Chondrocyte (in vitro differentiated cells): ENCODE results near the gene RAPGEF6. TPM values are rescaled to one million over a fixed set of nuclear protein-coding genes. Genes with fewer than 3 reads are reported as not detected.

Experiments used
- DNase-seq: peaks from one replicate; pipeline ENCODE4 v3.0.0; 2021; ENCODE audit warnings: mixed read lengths, low spot score
- H3K27ac Mint-ChIP-seq: one replicate; pipeline ENCODE4 v1.8.0; 2021; ENCODE audit warnings: mild to moderate bottlenecking, moderate library complexity, mixed read lengths; ENCODE audit not compliant: unreplicated experiment
- H3K27me3 Mint-ChIP-seq: 2 replicates; pipeline ENCODE4 v1.8.0; 2021; ENCODE audit warnings: low read depth, mixed read lengths
- H3K36me3 Mint-ChIP-seq: 2 replicates; pipeline ENCODE4 v1.8.0; 2021; ENCODE audit warnings: low read depth, mixed read lengths
- H3K4me1 Mint-ChIP-seq: 2 replicates; pipeline ENCODE4 v1.8.0; 2021; ENCODE audit warnings: low read depth, mild to moderate bottlenecking, mixed read lengths
- H3K4me3 Mint-ChIP-seq: one replicate; pipeline ENCODE4 v1.8.0; 2021; ENCODE audit warnings: mild to moderate bottlenecking, moderate library complexity, mixed read lengths; ENCODE audit not compliant: unreplicated experiment
- H3K9me3 Mint-ChIP-seq: 2 replicates; pipeline ENCODE4 v1.8.0; 2021; ENCODE audit warnings: low read depth, mixed read lengths
- CTCF ChIP-seq: fragments of 200-600 bp; sonication (generic); IDR thresholded peaks from 2 replicates; pipeline ENCODE4 v1.5.0; 2021; ENCODE audit warnings: antibody characterized with exemption, mild to moderate bottlenecking, moderate library complexity
- total RNA-seq: library from RNA; stranded (reverse); gene quantifications from 3 replicates; pipeline ENCODE4 v1.2.1, GENCODE V29; 2021

RAPGEF6 gene
- total RNA-seq, 1 donor from 2014 or later: 13.6 TPM

- H3K27ac Mint-ChIP-seq: peak overlapping the region; percentile 4
- TF ChIP-seq CTCF: no peak
- peaks cover 24% of the 10 kb centered on the region for H3K4me1 Mint-ChIP-seq
- no peak overlapping the region for H3K4me3 Mint-ChIP-seq
- no peak for DNase-seq
- H3K9me3 Mint-ChIP-seq: no peaks in the 10 kb centered on the region
- H3K27me3 Mint-ChIP-seq: no peaks in the 10 kb centered on the region
- H3K36me3 Mint-ChIP-seq: peaks cover 5% of the 10 kb centered on the region
These were observed 161.3 kb downstream of the RAPGEF6 start for GRCh38 chr5:131473731-131474130.

GRCh38 chr5:131466171-131466766 is 168.8 kb downstream of the RAPGEF6 start:
- Mint-ChIP-seq H3K27ac (no peak overlapping the region), H3K9me3 (no peaks in the 10 kb centered on the region)

GRCh38 chr5:131463656-131464055 is 171.4 kb downstream of the RAPGEF6 start:
- DNase-seq: no peak
- H3K36me3 Mint-ChIP-seq: peaks cover 15% of the 10 kb centered on the region
- H3K9me3 Mint-ChIP-seq: no peaks in the 10 kb centered on the region
- no peak overlapping the region for H3K27ac Mint-ChIP-seq
- H3K4me3 Mint-ChIP-seq: no peak overlapping the region
- H3K4me1 Mint-ChIP-seq: no peaks in the 10 kb centered on the region
- no peaks in the 10 kb centered on the region for H3K27me3 Mint-ChIP-seq
- no peak for TF ChIP-seq CTCF

More at GRCh38 chr5:131466171-131466766, 168.8 kb downstream of the RAPGEF6 start:
- Mint-ChIP-seq H3K27me3 (no peaks in the 10 kb centered on the region), H3K4me1 (no peaks in the 10 kb centered on the region), H3K4me3 (no peak overlapping the region), H3K36me3 (peaks cover 13% of the 10 kb centered on the region)
- TF ChIP-seq CTCF: no peak
- DNase-seq: no peak

- DNase-seq: no peak
- H3K27me3 Mint-ChIP-seq: no peaks in the 10 kb centered on the region
These were observed 172.6 kb downstream of the RAPGEF6 start for GRCh38 chr5:131462454-131462853.

GRCh38 chr5:131461742-131462141 is 173.3 kb downstream of the RAPGEF6 start:
- no peaks in the 10 kb centered on the region for H3K9me3 Mint-ChIP-seq
- H3K4me1 Mint-ChIP-seq: no peaks in the 10 kb centered on the region

More at GRCh38 chr5:131462454-131462853, 172.6 kb downstream of the RAPGEF6 start:
- Mint-ChIP-seq H3K4me1 (no peaks in the 10 kb centered on the region), H3K36me3 (peaks cover 11% of the 10 kb centered on the region), H3K9me3 (no peaks in the 10 kb centered on the region), H3K27ac (no peak overlapping the region), H3K4me3 (no peak overlapping the region)
- TF ChIP-seq CTCF: no peak

More at GRCh38 chr5:131461742-131462141, 173.3 kb downstream of the RAPGEF6 start:
- no peak for TF ChIP-seq CTCF
- DNase-seq: no peak
- H3K27me3 Mint-ChIP-seq: no peaks in the 10 kb centered on the region
- no peak overlapping the region for H3K4me3 Mint-ChIP-seq
- peaks cover 9% of the 10 kb centered on the region for H3K36me3 Mint-ChIP-seq
- H3K27ac Mint-ChIP-seq: no peak overlapping the region
